HEK293T (cell line): ENCODE data around the gene C1orf198.
"Not testable (repeated sequence)": the region's sequence is repeated elsewhere in the genome, so short reads cannot be mapped to it uniquely, and the experiment has no call there.

ENCODE experiments used
- FOXK2 ChIP-seq: fragments of 450-650 bp; IDR thresholded peaks from 2 replicates; pipeline ENCODE4 v1.6.1; 2016; ENCODE audit warnings: mild to moderate bottlenecking
- HDGF ChIP-seq: fragments of 450-650 bp; IDR thresholded peaks from 2 replicates; pipeline ENCODE4 v1.6.1; 2017; ENCODE audit warnings: antibody characterized with exemption, borderline replicate concordance

- not testable (repeated sequence) for TF ChIP-seq FOXK2, HDGF
These were observed 23.1 kb downstream of the C1orf198 start for GRCh38 chr1:230845184-230845583.
